H9 (cell line): ENCODE data around the gene TMEM109. TPM values are rescaled to one million over a fixed set of nuclear protein-coding genes. Genes with fewer than 3 reads are reported as not detected.

Experiments used
- DNase-seq: peaks from one replicate; pipeline ENCODE4 v3.0.0-alpha.2; 2017
- H2AFZ ChIP-seq: one replicate; pipeline ENCODE4 v1.6.1; 2013; ENCODE audit warnings: mild to moderate bottlenecking, low read length, control low read depth, moderate library complexity
- H2AK5ac ChIP-seq: 2 replicates; pipeline ENCODE4 v1.6.1; 2013; ENCODE audit warnings: low read length, control low read depth, mixed read lengths; ENCODE audit not compliant: insufficient read length
- H2BK120ac ChIP-seq: one replicate; pipeline ENCODE4 v1.6.1; 2013; ENCODE audit warnings: low read depth, mild to moderate bottlenecking, low read length, control low read depth, inconsistent platforms; ENCODE audit not compliant: poor library complexity, severe bottlenecking
- H2BK12ac ChIP-seq: 2 replicates; pipeline ENCODE4 v1.6.1; 2013; ENCODE audit warnings: low read length, control low read depth, mixed read lengths, low read depth; ENCODE audit not compliant: insufficient read length
- H2BK15ac ChIP-seq: 2 replicates; pipeline ENCODE4 v1.6.1; 2013; ENCODE audit warnings: low read depth, low read length, control low read depth
- H2BK20ac ChIP-seq: one replicate; pipeline ENCODE4 v1.6.1; 2013; ENCODE audit warnings: low read depth, mild to moderate bottlenecking, low read length, control low read depth, inconsistent platforms; ENCODE audit not compliant: poor library complexity, severe bottlenecking
- H2BK5ac ChIP-seq: 2 replicates; pipeline ENCODE4 v1.6.1; 2013; ENCODE audit warnings: low read length, control low read depth, mixed read lengths; ENCODE audit not compliant: insufficient read length
- H3K14ac ChIP-seq: 2 replicates; pipeline ENCODE4 v1.6.1; 2013; ENCODE audit warnings: low read length, control low read depth; ENCODE audit not compliant: insufficient read depth
- H3K18ac ChIP-seq: 2 replicates; pipeline ENCODE4 v1.6.1; 2013; ENCODE audit warnings: low read depth, mild to moderate bottlenecking, mixed read lengths, low read length, control low read depth; ENCODE audit not compliant: insufficient read length
- H3K23ac ChIP-seq: 2 replicates; pipeline ENCODE4 v1.6.1; 2013; ENCODE audit warnings: low read length, control low read depth, mixed read lengths, low read depth; ENCODE audit not compliant: insufficient read length
- H3K23me2 ChIP-seq: 2 replicates; pipeline ENCODE4 v1.6.1; 2013; ENCODE audit warnings: low read depth, mild to moderate bottlenecking, mixed read lengths, low read length, control low read depth; ENCODE audit not compliant: insufficient read length, poor library complexity, severe bottlenecking
- H3K27ac ChIP-seq: 2 replicates; pipeline ENCODE4 v1.5.1; 2013; ENCODE audit warnings: low read length, control low read depth, mixed read lengths, low read depth; ENCODE audit not compliant: insufficient read length
- H3K27me3 ChIP-seq: 2 replicates; pipeline ENCODE4 v1.6.1; 2013; ENCODE audit warnings: low read length, control low read depth, inconsistent platforms; ENCODE audit not compliant: insufficient read depth
- H3K4ac ChIP-seq: 2 replicates; pipeline ENCODE4 v1.6.1; 2013; ENCODE audit warnings: low read depth, mild to moderate bottlenecking, control low read depth, inconsistent platforms, low read length, moderate library complexity
- H3K4me1 ChIP-seq: 2 replicates; pipeline ENCODE4 v1.6.1; 2013; ENCODE audit warnings: low read length, control low read depth, inconsistent platforms; ENCODE audit not compliant: insufficient read depth
- H3K4me2 ChIP-seq: 2 replicates; pipeline ENCODE4 v1.6.1; 2013; ENCODE audit warnings: low read length, control low read depth, mixed read lengths; ENCODE audit not compliant: insufficient read length, insufficient read depth
- H3K56ac ChIP-seq: 2 replicates; pipeline ENCODE4 v1.6.1; 2013; ENCODE audit warnings: low read depth, mild to moderate bottlenecking, mixed read lengths, low read length, control low read depth; ENCODE audit not compliant: insufficient read length
- H3K79me1 ChIP-seq: 2 replicates; pipeline ENCODE4 v1.6.1; 2013; ENCODE audit warnings: low read depth, mild to moderate bottlenecking, moderate library complexity, low read length, control low read depth, inconsistent platforms; ENCODE audit not compliant: insufficient read depth, poor library complexity, severe bottlenecking
- H3K79me2 ChIP-seq: 2 replicates; pipeline ENCODE4 v1.6.1; 2013; ENCODE audit warnings: low read length, control low read depth, inconsistent platforms; ENCODE audit not compliant: insufficient read depth
- H3K9ac ChIP-seq: 2 replicates; pipeline ENCODE4 v1.6.1; 2013; ENCODE audit warnings: low read length, control low read depth, mixed read lengths; ENCODE audit not compliant: insufficient read length; ENCODE audit errors: extremely low read depth
- H3K9me3 ChIP-seq: one replicate; pipeline ENCODE4 v1.6.1; 2013; ENCODE audit warnings: low read depth, low read length, inconsistent platforms; ENCODE audit not compliant: control insufficient read depth
- H3T11ph ChIP-seq: one replicate; pipeline ENCODE4 v1.6.1; 2013; ENCODE audit warnings: mild to moderate bottlenecking, low read length, control low read depth, inconsistent platforms
- H4K20me1 ChIP-seq: one replicate; pipeline ENCODE4 v1.6.1; 2013; ENCODE audit not compliant: control insufficient read depth, insufficient read length, insufficient read depth
- H4K5ac ChIP-seq: 2 replicates; pipeline ENCODE4 v1.6.1; 2013; ENCODE audit warnings: low read depth, mild to moderate bottlenecking, mixed read lengths, low read length, control low read depth; ENCODE audit not compliant: insufficient read length
- H4K8ac ChIP-seq: replicated peaks from 2 replicates; pipeline ENCODE4 v1.6.1; 2013; ENCODE audit warnings: low read length, control low read depth, mixed read lengths, low read depth; ENCODE audit not compliant: insufficient read length
- H4K91ac ChIP-seq: 2 replicates; pipeline ENCODE4 v1.6.1; 2013; ENCODE audit warnings: low read depth, mild to moderate bottlenecking, moderate library complexity, mixed read lengths, low read length, control low read depth; ENCODE audit not compliant: insufficient read length
- H3K27ac Mint-ChIP-seq, 3 experiments: 2 replicates in 2 of 3; 3 replicates in 1 of 3; pipeline ENCODE4 v1.8.0; 2020 to 2021; ENCODE audit warnings: mixed read lengths in 3 of 3, mild to moderate bottlenecking in 1 of 3, moderate library complexity in 1 of 3
- H3K27me3 Mint-ChIP-seq: 2 replicates; pipeline ENCODE4 v1.8.0; 2021; ENCODE audit warnings: low read depth, mild to moderate bottlenecking, moderate library complexity, mixed read lengths
- H3K36me3 Mint-ChIP-seq, 3 experiments: 2 replicates in 2 of 3; 3 replicates in 1 of 3; pipeline ENCODE4 v1.8.0; 2020 to 2021; ENCODE audit warnings: low read depth in 3 of 3, mixed read lengths in 3 of 3; ENCODE audit not compliant: insufficient read depth in 1 of 3
- H3K4me1 Mint-ChIP-seq, 2 experiments: 2 replicates each; pipeline ENCODE4 v1.8.0; 2020; ENCODE audit warnings: mixed read lengths in 2 of 2
- H3K4me3 Mint-ChIP-seq, 2 experiments: 2 replicates in 1 of 2; 3 replicates in 1 of 2; pipeline ENCODE4 v1.8.0; 2020 to 2021; ENCODE audit warnings: mild to moderate bottlenecking in 2 of 2, mixed read lengths in 2 of 2, moderate library complexity in 1 of 2
- H3K9me3 Mint-ChIP-seq, 2 experiments: 2 replicates in 1 of 2; 3 replicates in 1 of 2; pipeline ENCODE4 v1.8.0; 2020; ENCODE audit warnings: mild to moderate bottlenecking in 2 of 2, mixed read lengths in 2 of 2, moderate library complexity in 1 of 2
- CTCF ChIP-seq: fragments of 200-600 bp; sonication (generic); conservative IDR thresholded peaks from 3 replicates; pipeline ENCODE4 v1.8.0; 2021; ENCODE audit warnings: antibody characterized with exemption, mild to moderate bottlenecking
- WGBS: extraction: QIAGEN DNeasy Blood & Tissue Kit; methylation state at CpG from one replicate; pipeline ENCODE4 v1.1.7; 2013; ENCODE audit warnings: missing lambda C conversion rate, low lambda C conversion rate, mixed read lengths; ENCODE audit not compliant: insufficient read length; ENCODE audit errors: extremely low coverage; 5-methylcytosine and 5-hydroxymethylcytosine counted together
- total RNA-seq: library from RNA; stranded (reverse); gene quantifications from 2 replicates; pipeline ENCODE4 v1.2.1, GENCODE V29; 2021

Gene TMEM109
- total RNA-seq, 1 experiment from 2014 or later = 38.0 TPM

GRCh38 chr11:60944490-60945294 is 30.7 kb downstream of the TMEM109 start:
- Mint-ChIP-seq H3K4me3 (no peak overlapping the region), H3K4me1 (peaks cover 25 to 29% of the 10 kb centered on the region in 2 experiments), H3K27ac (no peak overlapping the region), H3K27me3 (peaks cover 15% of the 10 kb centered on the region), H3K9me3 (no peaks in the 10 kb centered on the region; a peak in 1 of 5 replicates), H3K36me3 (peaks cover 0 to 9% (median 2%) of the 10 kb centered on the region in 3 experiments; a peak in 4 of 7 replicates)
- no peak overlapping the region for H3T11ph ChIP-seq
- no peak overlapping the region for H2AFZ ChIP-seq
- no peak overlapping the region for H3K14ac ChIP-seq
- H3K56ac ChIP-seq = no peak overlapping the region
- H4K5ac ChIP-seq = no peak overlapping the region
- no peak overlapping the region for H2BK120ac ChIP-seq
- DNase-seq = no peak
- H3K9ac ChIP-seq = no peak overlapping the region
- H3K4me2 ChIP-seq = no peak overlapping the region
- no peaks in the 10 kb centered on the region for H3K79me1 ChIP-seq
- no peak overlapping the region for H2BK12ac ChIP-seq
- no peaks in the 10 kb centered on the region for H3K79me2 ChIP-seq
- no peak overlapping the region for H3K23ac ChIP-seq
- no CpG with 5 or more reads among the region's 11 CpGs for WGBS
- H4K91ac ChIP-seq = no peak overlapping the region
- H3K27ac ChIP-seq = no peak overlapping the region
- H3K4ac ChIP-seq = no peak overlapping the region
- H2BK5ac ChIP-seq = no peak overlapping the region
- no peaks in the 10 kb centered on the region for H3K27me3 ChIP-seq
- no peaks in the 10 kb centered on the region for H3K9me3 ChIP-seq
- no peaks in the 10 kb centered on the region for H3K4me1 ChIP-seq
- H3K18ac ChIP-seq = no peak overlapping the region
- H2AK5ac ChIP-seq = no peak overlapping the region
- peak; percentile 61 for TF ChIP-seq CTCF
- H2BK20ac ChIP-seq = no peak overlapping the region
- H3K23me2 ChIP-seq = no peaks in the 10 kb centered on the region
- H2BK15ac ChIP-seq = no peak overlapping the region
- H4K8ac ChIP-seq = no peak overlapping the region
- no peaks in the 10 kb centered on the region for H4K20me1 ChIP-seq
